ENCODE measurements around the gene ZNF500. TPM values are rescaled to one million over a fixed set of nuclear protein-coding genes. Genes with fewer than 3 reads are reported as not detected.

Gene ZNF500
- total and polyA plus RNA-seq, 2 of the 4 experiments (the other 2 are of a cell fraction) = 4.5 to 5.9 TPM

DNA sequence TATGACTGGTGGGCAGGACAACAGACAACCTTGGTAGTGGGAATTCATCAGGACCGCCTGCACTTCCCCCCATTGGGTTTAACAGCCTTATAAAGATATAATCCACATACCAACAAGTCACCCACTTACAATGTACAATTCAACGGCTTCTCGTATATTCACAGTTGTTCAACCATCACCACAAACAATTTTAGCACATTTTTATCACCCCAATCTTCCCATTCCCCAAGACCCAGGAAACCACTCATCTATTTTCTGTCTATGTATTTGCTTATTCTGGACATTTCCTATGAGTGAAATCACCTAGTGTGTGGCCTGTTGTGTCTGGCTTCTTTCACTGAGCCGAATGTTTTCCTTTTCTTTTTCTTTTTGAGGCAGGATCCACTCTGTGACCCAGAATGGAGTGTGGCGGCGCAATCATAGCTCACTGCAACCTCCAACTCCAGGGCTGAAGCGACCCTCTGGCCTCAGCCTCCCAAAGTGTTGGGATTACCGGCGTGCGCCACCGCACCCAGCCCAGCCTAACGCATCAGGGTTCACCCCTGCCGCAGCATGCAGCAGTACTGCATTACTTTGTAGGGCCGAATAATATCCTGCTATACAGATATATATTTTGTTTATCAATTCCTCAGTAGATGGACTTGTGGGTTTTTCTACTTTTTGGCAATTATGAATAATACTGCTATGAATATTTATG, 43.7 kb downstream of the ZNF500 start:
- H3K4me3 ChIP-seq (ENCODE audit: insufficient read depth, low read depth, low read length) = no peak overlapping the region
- no peak overlapping the region for H3K14ac ChIP-seq (replicated peaks; ENCODE audit: low read depth, low read length)
- peaks cover 41% of the 10 kb centered on the region for H3K36me3 ChIP-seq (ENCODE audit: control insufficient read depth, insufficient read depth, low read length)
- H3K18ac ChIP-seq (ENCODE audit: low read depth, low read length) = no peak overlapping the region
- no peak overlapping the region for H2AK5ac ChIP-seq (ENCODE audit: low read depth, low read length)
- 100% methylated on average over 4 of the region's 14 CpGs; no CpG with 5 or more reads in 1 of the 2 experiments for WGBS, 2 experiments (ENCODE audit: extremely low coverage in 2 of 2, insufficient read length in 1 of 2)
- H3K4ac ChIP-seq (ENCODE audit: low read depth, low read length) = no peak overlapping the region
- H3K27me3 ChIP-seq (ENCODE audit: control insufficient read depth, insufficient read depth, low read length) = no peaks in the 10 kb centered on the region
- no peak overlapping the region for H2BK5ac ChIP-seq (ENCODE audit: low read depth, low read length, poor library complexity, severe bottlenecking)
- H2AK9ac ChIP-seq (replicated peaks; ENCODE audit: low read depth, low read length, poor library complexity) = no peak overlapping the region
- no peaks in the 10 kb centered on the region for H3K9me3 ChIP-seq (ENCODE audit: control insufficient read depth, insufficient read depth, low read length)
- no peak overlapping the region for H2BK120ac ChIP-seq (ENCODE audit: low read depth, low read length)
- dilution Hi-C loops (cut with HindIII; ENCODE audit: low sequenced_read_pairs, unreplicated experiment) = no loop called here
- no TSS peak for BruUV-seq (replicated peaks)
- no peak overlapping the region for H2AFZ ChIP-seq (replicated peaks; ENCODE audit: low read length, poor library complexity)
- H4K8ac ChIP-seq (ENCODE audit: low read depth in 2 of 2, low read length in 2 of 2) = no peak overlapping the region
- H2BK20ac ChIP-seq (ENCODE audit: low read depth, low read length) = no peak overlapping the region
- H4K20me1 ChIP-seq (ENCODE audit: insufficient read depth, low read length) = no peaks in the 10 kb centered on the region
- H3K79me1 ChIP-seq (ENCODE audit: low read depth in 1 of 2, low read length in 2 of 2) = peaks cover 0 to 32% of the 10 kb centered on the region in 2 experiments; a peak in 2 of 4 replicates
- no peak overlapping the region for H3K27ac ChIP-seq (ENCODE audit: insufficient read depth, low read length)
- H3K56ac ChIP-seq (ENCODE audit: extremely low read depth, insufficient read depth, low read length) = no peak overlapping the region
- intact Hi-C loops (cut with micrococcal nuclease) = no loop called here
- ChIA-PET CTCF (no interaction called here), POLR2A (ENCODE audit: unreplicated experiment) (no interaction called here)
- DNase-seq = no peak
- in situ Hi-C loops (cut with MboI; ENCODE audit: low sequenced_read_pairs) = no loop called here
- no peak overlapping the region for H3K23ac ChIP-seq (ENCODE audit: low read depth, low read length)
- no peak overlapping the region for H3K4me2 ChIP-seq (ENCODE audit: low read depth, low read length)
- no peak overlapping the region for H4K91ac ChIP-seq (ENCODE audit: insufficient read depth, low read depth, low read length)
- no peak overlapping the region for H3K9ac ChIP-seq (ENCODE audit: low read depth, low read length)
- H4K5ac ChIP-seq (ENCODE audit: low read depth, low read length) = no peak overlapping the region
- no peak for ATAC-seq (ENCODE audit: low read depth)
- H2BK15ac ChIP-seq (ENCODE audit: low read depth, low read length) = no peak overlapping the region
- no peak for TF ChIP-seq NFE2L2 (IDR thresholded peaks at IDR 0.05; ENCODE audit: low read depth, low read length)
- no peak for TF ChIP-seq FOS (IDR thresholded peaks at IDR 0.05; ENCODE audit: low read depth, low read length)
- TF ChIP-seq POLR2A (IDR thresholded peaks at IDR 0.05; ENCODE audit: low read depth, low read length) = no peak
- TF ChIP-seq SMC3 (IDR thresholded peaks at IDR 0.05; ENCODE audit: low read depth, low read length) = no peak
- H3K9me1 ChIP-seq (ENCODE audit: insufficient read depth, low read length) = no peaks in the 10 kb centered on the region
- no peaks in the 10 kb centered on the region for H3K4me1 ChIP-seq (ENCODE audit: control insufficient read depth, insufficient read depth, low read length)
